NCI-H460 (cell line): ENCODE data around the gene SEMA6A. TPM values are rescaled to one million over a fixed set of nuclear protein-coding genes. Genes with fewer than 3 reads are reported as not detected.
"Not testable (repeated sequence)": the region's sequence is repeated elsewhere in the genome, so short reads cannot be mapped to it uniquely, and the experiment has no call there.

ENCODE experiments used
- DNase-seq: peaks from one replicate; pipeline ENCODE4 v3.0.0-alpha.2; 2016; ENCODE audit warnings: low read depth; ENCODE audit errors: extremely low read depth
- total RNA-seq: library from RNA; depleted of rRNA; stranded (reverse); fragments of >200 nt; shearing (Covaris generic); gene quantifications from 2 replicates; pipeline ENCODE4 v1.2.3, GENCODE V29; 2014

The SEMA6A gene
- total RNA-seq, 1 experiment from 2014 or later: 0.94 TPM

DNA sequence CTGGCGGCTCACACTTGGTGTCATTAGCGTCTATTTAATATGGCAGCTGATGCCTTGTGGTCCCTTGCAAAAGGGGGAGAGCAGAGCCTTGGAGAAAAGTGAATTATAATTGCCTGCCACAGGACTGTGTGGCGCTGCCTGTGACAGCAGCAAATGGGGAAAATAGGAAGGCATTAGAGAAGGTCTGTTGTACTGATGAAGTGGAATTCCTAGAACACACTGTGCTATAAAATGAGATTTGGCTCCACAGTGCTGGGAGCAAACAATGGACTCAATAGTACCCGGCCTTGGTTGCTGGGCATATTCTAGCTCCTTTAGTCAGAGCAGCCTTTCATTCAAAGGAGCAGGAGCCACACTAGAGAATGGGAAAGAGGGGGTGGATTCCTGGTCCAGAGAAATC lies 21.3 kb downstream of the SEMA6A start:
- no peak for DNase-seq

DNA sequence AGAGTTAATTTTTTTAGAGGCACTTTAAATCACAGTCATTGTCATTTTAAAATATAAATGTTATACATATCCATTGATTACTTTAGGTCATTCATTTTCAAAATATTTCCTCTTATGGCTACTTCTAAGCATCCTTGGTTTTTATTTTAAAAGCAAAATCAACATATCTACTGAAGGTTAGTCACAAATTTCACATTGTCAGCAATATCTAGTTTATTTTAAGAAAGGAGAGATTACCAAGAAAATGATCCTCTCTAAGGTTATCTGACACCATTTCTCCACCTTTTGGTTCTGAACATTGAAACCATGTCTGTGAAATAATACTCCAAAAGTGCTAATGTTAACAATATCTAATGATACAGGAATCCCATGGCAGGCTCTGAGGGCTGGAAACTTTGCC lies 24.5 kb downstream of the SEMA6A start:
- DNase-seq: no peak

DNA sequence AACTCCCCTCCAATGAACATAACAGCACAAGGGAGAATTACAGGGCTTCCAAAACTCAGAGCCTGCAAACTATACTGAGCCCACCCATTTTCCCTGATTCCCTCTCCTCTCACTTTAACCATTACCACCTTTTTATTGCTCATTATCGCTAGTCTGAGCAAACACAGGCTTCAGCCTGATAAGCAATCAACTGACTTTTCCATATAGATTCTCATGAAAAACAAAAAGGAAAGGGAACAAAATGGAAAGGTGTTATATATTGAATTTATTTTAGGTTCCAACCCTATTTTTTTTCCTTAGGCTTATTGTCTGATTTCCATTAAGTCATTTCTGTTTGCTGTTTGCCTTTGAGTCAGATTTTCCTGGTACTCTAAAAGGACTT lies 27.9 kb downstream of the SEMA6A start:
- no peak for DNase-seq

DNA sequence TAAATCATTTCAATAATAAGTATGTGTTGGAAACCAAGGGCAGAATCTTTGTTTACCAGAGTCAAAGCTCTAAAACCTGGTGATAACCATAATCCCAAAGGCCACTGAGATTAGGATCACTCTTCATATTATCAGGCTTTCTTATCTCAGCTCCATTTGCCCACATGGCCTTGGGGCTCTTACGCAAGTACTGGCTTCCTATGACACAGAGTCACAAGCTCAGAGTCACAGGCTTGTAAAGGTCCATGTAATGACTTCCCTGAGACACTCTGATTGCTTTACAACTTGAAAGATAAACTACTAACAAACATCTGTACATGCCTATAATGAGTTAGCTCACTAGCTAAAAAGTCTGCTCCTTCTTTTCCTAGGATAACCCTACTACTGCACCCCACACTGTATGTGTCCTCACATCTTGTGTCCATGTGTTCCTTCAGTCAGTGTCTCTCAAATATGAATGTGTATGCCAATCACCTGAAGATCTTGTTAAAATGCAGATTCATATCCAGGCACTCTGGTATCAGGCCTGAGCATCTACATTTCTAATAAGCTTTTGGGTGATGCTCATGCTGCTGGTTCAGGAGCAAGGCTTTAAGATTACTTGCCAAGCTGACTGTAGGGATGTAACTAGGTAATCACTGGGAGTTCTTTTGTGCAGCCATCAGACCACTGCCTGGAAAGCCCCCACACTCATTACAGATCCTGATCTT lies 28.4 kb downstream of the SEMA6A start:
- DNase-seq: no peak

DNA sequence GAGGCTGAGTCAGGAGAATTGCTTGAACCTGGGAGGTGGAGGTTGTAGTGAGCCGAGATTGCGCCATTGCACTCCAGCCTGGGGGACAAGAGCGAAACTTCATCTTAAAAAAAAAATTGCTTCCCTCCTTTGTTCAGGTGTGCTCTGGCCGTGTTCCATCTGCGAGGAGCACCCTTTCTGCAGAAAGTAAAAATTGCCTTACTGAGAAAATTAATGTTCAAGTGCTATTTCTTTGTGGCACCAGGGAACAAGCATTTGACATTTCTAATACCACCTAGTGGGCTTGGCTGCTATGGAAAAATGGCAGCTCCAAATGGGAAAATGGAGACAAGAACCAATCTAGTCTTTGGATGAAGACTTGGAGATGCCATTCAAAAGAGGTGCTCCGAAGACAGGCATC lies 29.2 kb downstream of the SEMA6A start:
- not testable (repeated sequence) for DNase-seq

DNA sequence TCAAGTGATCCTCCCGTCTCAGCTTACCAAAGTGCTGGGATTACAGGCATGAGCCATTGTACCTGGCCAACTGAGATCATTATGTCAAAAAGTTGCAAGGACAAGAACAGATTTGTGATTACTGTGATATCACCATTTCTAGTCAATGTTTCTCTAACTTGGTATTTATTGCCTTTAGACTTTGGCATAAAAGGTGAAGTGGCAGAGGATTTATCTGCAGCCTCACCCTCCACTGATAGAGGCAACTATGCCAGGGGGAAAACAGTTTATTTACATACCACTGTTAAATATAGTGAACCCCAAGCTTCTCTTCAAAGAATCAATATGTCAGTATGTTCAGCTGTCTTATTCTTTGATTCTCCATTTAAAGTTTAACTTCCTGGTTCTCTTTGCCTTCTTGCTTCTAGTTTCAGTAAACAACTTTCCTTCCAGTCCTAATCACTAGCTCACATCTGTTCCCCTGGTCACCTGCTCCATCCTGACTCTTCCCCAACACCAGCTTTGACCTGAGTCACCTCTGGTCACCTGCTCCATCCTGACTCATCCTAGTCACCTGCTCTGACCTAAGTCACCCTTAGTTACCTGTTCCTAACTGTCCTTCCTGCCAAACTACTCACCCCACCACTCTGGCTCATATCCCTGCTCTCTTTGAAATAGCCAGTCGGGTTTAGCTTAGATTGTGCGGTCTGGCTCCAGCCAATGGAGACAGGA lies 29.9 kb downstream of the SEMA6A start:
- DNase-seq: no peak

DNA sequence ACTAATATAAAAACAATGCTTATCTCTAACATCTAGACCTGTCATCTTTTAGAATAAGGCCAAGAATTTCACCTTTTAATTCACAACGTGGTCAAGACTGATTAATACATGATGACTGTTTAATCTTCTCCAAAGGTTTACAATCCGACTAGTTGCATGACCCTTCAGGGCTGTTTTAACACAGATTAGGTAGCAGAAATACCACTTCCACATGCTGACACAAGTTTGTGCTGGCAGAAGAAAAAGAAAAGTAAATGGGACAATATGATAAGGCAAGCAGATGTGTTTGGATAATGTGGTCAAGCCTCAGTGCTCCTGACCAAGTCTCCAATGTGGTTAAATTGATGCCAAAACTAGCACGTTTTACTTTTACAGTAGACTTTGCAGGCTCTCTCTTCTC lies 31.1 kb downstream of the SEMA6A start:
- DNase-seq: no peak

DNA sequence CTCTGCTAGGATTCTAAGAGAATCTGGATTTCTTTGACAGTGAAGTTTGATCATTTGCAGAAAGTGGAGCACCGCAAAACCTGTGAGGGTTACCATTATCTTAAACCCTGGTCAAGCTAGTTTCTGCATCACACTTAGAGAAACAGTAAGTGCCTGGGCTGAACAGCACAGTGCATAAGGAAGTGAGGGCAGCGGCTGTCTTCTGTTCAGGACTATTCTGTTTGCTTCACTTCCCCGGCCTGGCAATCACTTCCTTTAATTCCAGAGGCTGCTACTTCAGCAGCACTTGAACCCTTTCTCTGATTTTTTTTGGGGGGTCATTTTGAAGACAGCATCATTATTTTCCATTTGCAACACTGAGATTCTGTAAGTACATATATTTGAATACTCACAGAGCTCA lies 32.0 kb downstream of the SEMA6A start:
- DNase-seq: no peak

DNA sequence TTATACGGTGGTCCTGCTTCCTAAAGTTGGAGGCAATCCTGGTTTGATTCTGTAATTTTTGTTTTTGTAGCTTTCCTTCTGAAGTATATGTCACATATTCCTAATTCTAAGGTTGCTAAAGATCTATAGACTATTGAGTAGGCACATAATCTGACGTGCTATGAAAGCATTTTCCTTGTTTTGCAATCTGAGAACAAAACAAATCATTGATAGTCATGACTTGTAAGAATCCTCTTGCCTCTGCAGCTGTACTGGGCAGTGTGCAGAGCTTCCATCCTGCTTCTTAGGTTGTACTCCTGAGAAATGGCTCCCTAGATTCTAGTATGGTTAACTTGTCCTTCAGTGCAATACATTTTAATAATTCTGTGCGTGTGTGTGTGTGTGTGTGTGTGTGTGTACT lies 35.4 kb downstream of the SEMA6A start:
- DNase-seq: no peak

DNA sequence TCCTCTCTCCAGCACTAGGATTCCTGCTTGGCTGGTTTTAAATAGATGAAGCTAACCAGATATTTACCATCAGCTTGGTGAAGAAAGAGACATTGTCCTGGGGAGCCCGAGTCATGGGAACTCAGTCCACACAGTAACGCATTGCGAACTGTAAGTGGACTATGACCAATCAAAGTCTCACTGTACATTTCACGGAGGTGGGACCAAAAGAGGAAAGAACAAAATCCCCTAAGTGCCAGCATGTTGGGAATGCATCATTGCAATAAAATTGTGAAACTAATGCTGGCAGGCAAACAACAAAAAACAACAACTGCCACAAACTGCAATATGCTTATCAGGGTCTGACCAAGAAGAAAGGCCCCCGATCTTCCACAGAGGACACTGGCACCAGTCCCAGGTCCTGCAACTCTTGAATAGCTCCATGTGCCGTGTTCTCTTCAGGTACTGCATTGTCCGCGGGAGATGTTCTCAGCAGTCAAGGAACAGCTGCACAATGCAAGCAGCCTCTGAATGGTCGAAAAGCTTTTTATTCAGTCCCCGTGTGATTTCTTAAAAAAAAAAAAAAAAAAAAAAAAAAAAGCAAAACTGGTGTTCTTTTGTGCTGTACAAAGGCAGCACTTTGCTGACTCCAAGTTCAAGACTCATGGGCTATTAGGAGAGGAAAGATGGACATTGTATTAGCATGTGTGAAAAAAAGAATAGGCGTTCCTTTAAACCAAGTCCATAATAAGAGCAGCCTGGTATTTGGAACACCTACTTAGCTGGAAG lies 38.1 kb downstream of the SEMA6A start:
- DNase-seq: no peak

DNA sequence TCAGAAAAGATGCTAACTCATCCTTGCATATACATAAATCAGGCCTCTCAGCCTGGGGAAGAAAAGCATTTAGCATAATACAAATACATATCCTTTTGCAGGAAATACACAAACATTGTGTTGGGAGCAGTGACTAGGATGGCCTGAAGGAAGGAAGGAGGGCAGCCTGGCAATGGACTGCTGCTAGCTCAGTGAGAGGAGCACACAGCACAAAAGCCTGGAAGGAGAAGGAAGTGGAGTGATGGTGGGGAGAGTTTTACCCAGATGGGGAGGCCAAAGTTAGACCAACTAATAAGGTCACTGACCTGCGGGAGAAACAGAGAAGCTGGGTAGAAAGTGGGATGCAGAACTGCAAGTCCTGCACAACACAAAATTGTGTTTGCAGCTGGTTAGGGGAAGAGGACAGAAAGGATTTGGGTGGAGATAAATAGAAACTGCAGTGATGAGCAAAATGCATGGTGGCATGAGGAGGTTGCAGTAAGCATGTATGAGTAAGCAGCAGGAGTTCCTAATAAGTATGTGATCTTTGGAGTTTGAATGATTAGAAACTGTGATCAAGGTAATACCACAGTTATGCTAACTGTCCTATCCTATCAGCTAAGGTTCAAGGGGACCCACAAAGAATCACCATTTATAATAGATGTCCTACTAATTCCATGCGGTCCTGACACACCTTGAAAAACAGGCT lies 39.5 kb downstream of the SEMA6A start:
- DNase-seq: no peak

DNA sequence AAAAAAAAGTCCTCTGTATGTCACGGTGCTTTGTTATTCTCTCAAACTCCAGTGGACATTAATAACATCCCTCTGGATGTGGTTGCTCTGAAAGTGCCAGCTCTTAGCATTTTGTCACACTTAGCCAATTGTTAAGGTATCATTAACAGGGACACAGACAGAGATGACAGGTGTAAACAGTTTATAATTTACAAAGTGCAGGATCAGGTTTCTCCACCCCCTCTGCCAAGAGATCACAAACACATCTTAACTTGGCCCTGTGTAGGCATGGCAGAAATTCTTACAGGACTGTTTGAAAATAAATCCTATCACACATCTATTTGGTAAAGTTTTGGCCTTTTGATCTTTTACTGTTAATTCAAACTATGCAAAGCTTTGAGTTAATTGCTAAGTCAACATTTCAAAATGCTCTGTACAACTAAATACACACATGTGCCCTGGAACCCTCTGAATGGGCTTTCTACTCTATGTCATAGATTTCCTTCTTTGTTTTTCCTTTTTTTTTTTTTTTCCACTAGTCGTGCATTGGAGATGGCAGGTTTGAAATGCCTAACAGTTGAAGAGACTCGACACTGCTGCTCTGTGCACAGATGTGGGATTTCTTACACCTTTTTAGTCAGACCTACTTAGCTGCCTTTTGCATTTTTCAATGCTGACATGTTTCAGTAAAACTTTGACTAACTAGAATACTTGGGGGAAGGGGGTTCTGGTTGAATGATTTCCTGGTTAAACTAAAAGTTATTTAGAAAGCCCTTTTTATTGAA lies 41.7 kb downstream of the SEMA6A start:
- DNase-seq: no peak

DNA sequence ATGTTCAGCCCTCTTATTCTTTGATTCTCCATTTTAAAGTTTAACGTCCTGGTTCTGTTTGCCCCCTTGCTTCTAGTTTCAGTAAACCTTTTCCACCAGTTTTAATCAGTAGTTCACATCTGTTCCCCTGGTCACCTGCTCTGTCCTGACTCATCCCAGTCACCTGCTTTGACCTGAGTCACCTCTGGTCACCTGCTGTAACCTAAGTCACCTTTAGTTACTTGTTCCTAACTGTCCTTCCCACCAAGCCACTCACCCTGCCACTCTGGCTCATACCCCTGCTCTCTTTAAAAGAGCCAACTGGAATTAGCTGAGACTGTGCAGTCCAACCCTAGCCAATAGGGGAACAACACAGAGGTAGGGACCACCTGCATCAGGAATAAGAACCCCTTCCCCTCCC lies 43.0 kb downstream of the SEMA6A start:
- no peak for DNase-seq

DNA sequence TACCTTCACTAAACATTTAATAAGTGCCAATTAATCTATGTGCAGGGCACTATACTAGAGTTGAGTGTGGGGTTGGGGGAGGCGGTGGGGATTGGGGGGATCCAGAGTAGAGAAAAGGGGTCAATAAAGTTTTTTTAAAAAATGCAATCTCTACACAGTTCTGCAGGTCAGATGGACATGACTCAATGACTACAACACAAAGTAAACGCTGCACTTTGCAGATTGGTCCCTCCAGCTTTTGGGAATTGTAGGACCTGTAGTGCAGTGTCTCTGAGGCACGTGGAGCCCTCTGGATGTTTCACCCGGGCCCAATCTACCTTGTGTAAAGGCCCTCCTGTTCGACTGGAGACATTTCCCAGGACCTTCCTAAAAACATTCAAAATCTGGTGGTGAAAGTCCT lies 43.5 kb downstream of the SEMA6A start:
- no peak for DNase-seq

DNA sequence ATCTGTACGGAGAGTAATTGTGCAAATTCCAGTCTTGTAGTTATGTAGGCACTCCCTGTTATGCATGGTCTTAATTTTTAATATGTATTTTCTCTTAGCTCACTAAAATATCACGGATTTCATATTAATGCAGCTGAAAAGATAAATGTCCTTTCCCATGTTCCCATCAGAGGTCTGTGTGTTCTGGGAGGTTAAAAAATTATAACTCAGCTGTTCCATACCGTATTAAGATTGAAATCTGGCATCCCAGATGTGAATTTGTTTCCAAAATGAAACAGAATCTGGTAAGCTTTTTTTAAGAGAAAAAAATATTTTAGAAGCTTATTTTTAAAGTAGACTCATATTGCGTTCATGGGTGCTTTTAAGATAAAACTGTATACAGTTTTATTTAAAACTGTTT lies 44.3 kb downstream of the SEMA6A start:
- DNase-seq: no peak

DNA sequence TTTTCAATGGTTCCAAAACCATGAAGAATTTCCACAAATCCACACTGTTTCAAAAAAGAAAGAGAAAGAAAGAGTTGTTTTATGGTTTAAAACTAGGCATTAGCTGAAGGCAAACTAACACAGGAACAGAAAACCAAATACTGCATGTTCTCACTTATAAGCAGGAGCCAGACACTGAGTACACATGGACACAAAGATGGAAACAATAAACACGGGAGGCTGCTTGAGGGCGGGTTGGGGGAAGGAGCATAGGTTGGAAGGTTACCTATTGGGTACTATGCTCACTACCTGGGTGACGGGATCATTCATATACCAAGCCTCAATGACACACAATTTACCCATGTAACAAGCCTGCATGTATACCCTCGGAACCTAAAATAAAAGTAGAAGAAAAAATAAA lies 45.0 kb downstream of the SEMA6A start:
- DNase-seq: no peak

DNA sequence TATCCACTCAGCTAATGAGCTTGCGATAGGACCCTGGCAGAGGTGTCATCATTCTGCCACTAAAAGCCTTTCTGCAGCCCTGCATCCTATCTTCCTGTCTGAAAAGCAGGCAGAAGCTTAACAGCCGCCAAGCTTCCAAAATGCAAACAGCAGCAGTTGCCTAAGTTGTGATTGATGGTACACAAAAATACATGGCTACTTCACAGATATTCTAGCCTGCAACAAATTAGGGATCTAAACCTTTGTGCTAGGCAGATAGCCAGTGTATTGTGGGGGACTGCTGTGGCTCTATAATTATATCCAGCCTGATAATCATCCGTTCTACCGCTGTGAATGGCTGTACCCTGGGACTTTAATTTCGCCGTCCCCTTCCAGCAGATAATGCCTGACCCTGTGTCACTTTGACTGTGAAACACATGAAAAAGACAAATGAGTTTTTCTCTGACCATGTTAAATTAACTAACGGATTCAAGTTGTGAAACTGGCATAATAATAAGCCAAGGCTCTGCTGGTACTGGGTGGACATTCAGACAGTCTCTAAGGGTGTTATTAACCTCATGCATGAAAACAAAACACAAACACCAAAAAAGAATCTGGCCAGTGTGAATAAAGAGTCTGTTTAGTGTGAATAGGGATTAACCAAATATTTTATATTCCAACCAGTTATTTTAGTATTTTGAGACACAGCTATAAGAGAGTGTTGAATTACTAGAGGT lies 45.9 kb downstream of the SEMA6A start:
- no peak for DNase-seq

DNA sequence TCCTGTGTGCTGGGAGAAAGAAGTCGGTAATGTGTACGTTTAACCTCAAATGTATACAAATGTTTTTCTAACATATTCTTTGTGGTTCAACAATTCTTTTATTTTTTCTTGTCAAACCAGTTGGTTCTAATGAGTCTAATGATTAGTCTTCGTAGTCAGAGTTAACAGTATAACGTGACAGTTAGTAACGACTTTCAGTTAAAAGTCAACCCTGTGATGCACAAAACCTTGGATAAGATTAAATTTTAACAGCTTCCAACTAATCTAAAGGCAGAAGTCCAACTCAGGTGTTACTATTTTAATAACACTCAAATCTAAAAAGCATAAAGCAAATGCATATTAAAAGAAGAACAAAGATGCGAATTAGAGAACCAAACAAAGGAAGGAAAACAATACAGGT lies 47.0 kb downstream of the SEMA6A start:
- DNase-seq: no peak

DNA sequence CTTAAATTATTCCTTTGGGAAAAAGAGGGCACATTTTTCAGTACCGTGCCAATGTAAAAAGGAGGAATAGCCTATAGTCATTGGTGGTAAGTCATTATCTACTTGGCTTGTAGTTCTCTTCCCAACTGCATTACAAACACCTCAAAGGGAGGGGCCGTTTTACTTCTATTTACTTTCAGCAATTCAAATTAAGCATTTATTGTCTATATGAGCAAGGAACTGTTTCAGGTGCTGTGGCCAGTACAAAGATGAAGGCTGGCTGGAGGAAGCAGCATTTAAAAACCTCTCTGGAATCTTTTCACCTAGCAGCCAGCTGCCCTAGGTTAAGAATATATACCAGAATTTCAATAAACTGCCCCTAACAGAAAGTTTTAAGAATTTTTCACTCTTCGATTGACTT lies 48.9 kb downstream of the SEMA6A start:
- no peak for DNase-seq

DNA sequence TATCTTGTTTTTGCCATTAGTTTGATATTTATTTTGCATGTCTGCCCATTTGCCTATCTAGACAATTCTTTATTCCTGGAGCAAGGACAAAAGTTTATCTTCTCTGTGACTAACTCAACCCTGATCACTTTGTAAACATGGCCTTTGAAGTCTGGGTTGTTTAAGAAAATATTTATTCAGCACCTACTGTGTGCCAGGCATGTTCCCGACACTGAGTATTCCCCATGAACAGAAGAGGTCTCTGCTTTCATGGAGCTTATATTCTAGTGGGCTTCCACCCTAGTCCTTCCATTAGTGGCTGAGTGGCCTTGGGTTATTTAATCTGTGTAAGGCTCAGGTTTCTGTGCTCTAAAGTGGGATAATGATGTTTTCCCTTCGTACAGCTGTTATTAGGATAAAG lies 49.7 kb downstream of the SEMA6A start:
- no peak for DNase-seq
